Naive thymus-derived CD4-positive, alpha-beta T cell (primary cell): ENCODE data around the gene XCR1. TPM values are rescaled to one million over a fixed set of nuclear protein-coding genes. Genes with fewer than 3 reads are reported as not detected.
A peak's percentile ranks its signal among the peaks of the same experiment; 100 is the strongest.

Experiments
- ATAC-seq: fragments of 150-1000 bp; cut with Tn5 transposase; 2 replicates; pipeline ENCODE4 v1.10.0; 2021; ENCODE audit warnings: mild to moderate bottlenecking, moderate library complexity
- CTCF ChIA-PET: fragments of 350-600 bp; sonication (Branson Sonifier 250); formaldehyde crosslinking; loops from one replicate; lab custom pipeline; 2021; ENCODE audit warnings: antibody characterized with exemption; lab: Charles Lee
- POLR2A ChIA-PET: fragments of 350-600 bp; sonication (Branson Sonifier 250); formaldehyde crosslinking; loops from one replicate; lab custom pipeline; 2021; ENCODE audit warnings: antibody characterized with exemption, inconsistent platforms; lab: Charles Lee
- DNase-seq, 9 donors: peaks; one replicate each; pipeline versions ENCODE4 v3.0.0 to v3.0.0-alpha.2; 2020 to 2022; ENCODE audit warnings: mixed read lengths in 1 of 9
- H3K27ac ChIP-seq: one replicate; pipeline ENCODE4 v1.7.0; 2013; ENCODE audit warnings: mild to moderate bottlenecking, low read depth, low read length, moderate library complexity
- H3K27me3 ChIP-seq, 2 donors: one replicate each; pipeline ENCODE4 v1.7.0; 2013; ENCODE audit warnings: low read length in 2 of 2, mild to moderate bottlenecking in 2 of 2, moderate library complexity in 2 of 2; ENCODE audit not compliant: control insufficient read depth in 2 of 2, insufficient read depth in 2 of 2
- H3K36me3 ChIP-seq, 3 experiments: 1 replicate in 2 of 3; 2 replicates in 1 of 3; pipeline ENCODE4 v1.7.0; 2013; ENCODE audit warnings: low read length in 3 of 3, mild to moderate bottlenecking in 3 of 3, moderate library complexity in 1 of 3; ENCODE audit not compliant: insufficient read depth in 3 of 3, control insufficient read depth in 2 of 3
- H3K4me1 ChIP-seq, 2 donors: one replicate each; pipeline ENCODE4 v1.7.0; 2013; ENCODE audit warnings: low read length in 2 of 2, mild to moderate bottlenecking in 2 of 2, moderate library complexity in 1 of 2; ENCODE audit not compliant: control insufficient read depth in 2 of 2, insufficient read depth in 2 of 2
- H3K4me3 ChIP-seq: 2 replicates; pipeline ENCODE4 v1.7.0; 2013; ENCODE audit warnings: mild to moderate bottlenecking, low read length
- H3K9me3 ChIP-seq, 3 experiments: 1 replicate in 2 of 3; 2 replicates in 1 of 3; pipeline ENCODE4 v1.7.0; 2013; ENCODE audit warnings: low read length in 3 of 3; ENCODE audit not compliant: control insufficient read depth in 2 of 3
- H3K27ac Mint-ChIP-seq, 9 donors: one replicate each; pipeline ENCODE4 v1.8.0; 2020 to 2022; ENCODE audit warnings: mixed read lengths in 9 of 9, mild to moderate bottlenecking in 8 of 9, moderate library complexity in 5 of 9, inconsistent platforms in 2 of 9
- H3K27me3 Mint-ChIP-seq, 5 donors: one replicate each; pipeline ENCODE4 v1.8.0; 2021 to 2022; ENCODE audit warnings: mixed read lengths in 5 of 5, mild to moderate bottlenecking in 1 of 5
- H3K36me3 Mint-ChIP-seq, 5 donors: one replicate each; pipeline ENCODE4 v1.8.0; 2020 to 2022; ENCODE audit warnings: mixed read lengths in 5 of 5, mild to moderate bottlenecking in 3 of 5, inconsistent platforms in 1 of 5
- H3K4me1 Mint-ChIP-seq, 7 donors: one replicate each; pipeline ENCODE4 v1.8.0; 2020 to 2022; ENCODE audit warnings: mixed read lengths in 7 of 7, mild to moderate bottlenecking in 3 of 7, inconsistent platforms in 1 of 7
- H3K4me3 Mint-ChIP-seq, 10 donors: one replicate each; pipeline ENCODE4 v1.8.0; 2020 to 2022; ENCODE audit warnings: mild to moderate bottlenecking in 10 of 10, mixed read lengths in 10 of 10, moderate library complexity in 6 of 10, inconsistent platforms in 2 of 10
- H3K9me3 Mint-ChIP-seq, 11 donors: one replicate each; pipeline ENCODE4 v1.8.0; 2020 to 2022; ENCODE audit warnings: mixed read lengths in 11 of 11, mild to moderate bottlenecking in 4 of 11, inconsistent platforms in 1 of 11, moderate library complexity in 1 of 11
- intact Hi-C, 2 donors: fragments of 100-400 bp; cut with micrococcal nuclease; formaldehyde crosslinking; loops; one replicate each; pipeline ENCODE4 v1.15.1; 2023
- polyA plus RNA-seq, 2 donors: library from polyadenylated mRNA; unstranded; fragments of 300-500 nt; fragmentation: Illumina TruSeq; gene quantifications; one replicate each; pipeline ENCODE4 v1.2.3, GENCODE V29; 2021
- total RNA-seq, 6 experiments: library from RNA in 5 of 6; stranded (reverse) in 5 of 6; gene quantifications; 1 replicate in 5 of 6; 2 replicates in 1 of 6; pipeline ENCODE4 v1.2.3 and lab custom pipeline; 2021 to 2026

XCR1 gene
- total and polyA plus RNA-seq, 7 experiments from 2014 or later: 0.05 to 0.88 TPM; not detected in 5

GRCh38 chr3:46027736-46028397 is 584 bp upstream of the XCR1 start:
- no peaks in the 10 kb centered on the region for H3K36me3 ChIP-seq
- no peak overlapping the region for H3K27ac Mint-ChIP-seq
- no peak overlapping the region for H3K4me3 ChIP-seq
- H3K4me3 Mint-ChIP-seq: no peak overlapping the region
- peaks cover 0 to 10% (median 0%) of the 10 kb centered on the region in 5 donors for H3K27me3 Mint-ChIP-seq
- H3K27me3 ChIP-seq: no peaks in the 10 kb centered on the region
- H3K36me3 Mint-ChIP-seq: peaks cover 0 to 9% (median 4%) of the 10 kb centered on the region in 5 donors
- H3K9me3 Mint-ChIP-seq: peaks cover 0 to 29% (median 9%) of the 10 kb centered on the region in 11 donors
- H3K4me1 ChIP-seq: no peaks in the 10 kb centered on the region
- no peak overlapping the region for H3K27ac ChIP-seq
- ChIA-PET POLR2A (interaction anchor here (0.6 to 2.1 kb wide), 2 partner anchors 11 to 32 kb away, joined by 4 to 6 read pairs; partner anchors contain the start of gene FYCO1), CTCF (interaction anchor here (0.7 to 1.4 kb wide), 3 partner anchors 10 to 89 kb away, joined by 3 to 4 read pairs (median 3); no protein-coding TSS in a partner anchor)
- peaks cover 0 to 5% (median 0%) of the 10 kb centered on the region in 7 donors for H3K4me1 Mint-ChIP-seq
- ATAC-seq (no peak), DNase-seq (no peak)
- peaks cover 0 to 6% (median 0%) of the 10 kb centered on the region in 3 experiments for H3K9me3 ChIP-seq
- intact Hi-C loops: loop anchor here in 1 of 2 donors (5.0 kb wide), 1 partner anchor 39 kb away; no protein-coding TSS in a partner anchor

DNA sequence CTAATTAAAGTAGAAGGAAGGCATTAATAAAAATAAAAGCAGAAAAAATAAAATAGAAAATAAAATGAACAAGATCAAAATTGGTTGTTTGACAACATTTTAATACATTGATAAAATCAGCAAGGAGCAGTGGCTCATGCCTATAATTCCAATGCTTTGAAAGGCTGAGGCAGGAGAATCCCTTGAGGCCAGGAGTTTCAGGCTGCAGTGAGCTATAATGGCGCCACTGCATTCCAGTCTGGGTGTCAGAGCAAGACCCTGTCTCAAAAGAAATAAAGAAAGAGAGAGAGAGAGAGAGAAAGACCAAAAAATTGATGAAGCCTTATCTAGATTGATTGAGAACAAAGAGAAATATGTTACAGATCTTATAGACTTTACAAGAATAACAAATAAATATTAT is 2.1 kb downstream of the XCR1 start:
- peaks cover 0 to 6% (median 0%) of the 10 kb centered on the region in 3 experiments for H3K9me3 ChIP-seq
- ChIA-PET CTCF (interaction anchor here (0.6 to 0.7 kb wide), 2 partner anchors 63 to 69 kb away, joined by 3 read pairs; no protein-coding TSS in a partner anchor), POLR2A (no interaction called here)
- H3K4me3 ChIP-seq: no peak overlapping the region
- ATAC-seq: no peak
- H3K4me3 Mint-ChIP-seq: no peak overlapping the region
- intact Hi-C loops: loop anchor here in 1 of 2 donors (5.0 kb wide), 1 partner anchor 42 kb away; no protein-coding TSS in a partner anchor
- H3K4me1 Mint-ChIP-seq: peaks cover 0 to 7% (median 0%) of the 10 kb centered on the region in 7 donors
- H3K27ac Mint-ChIP-seq: no peak overlapping the region
- peaks cover 0 to 15% (median 0%) of the 10 kb centered on the region in 5 donors for H3K27me3 Mint-ChIP-seq
- DNase-seq: no peak
- peaks cover 0 to 12% (median 3%) of the 10 kb centered on the region in 5 donors for H3K36me3 Mint-ChIP-seq
- H3K9me3 Mint-ChIP-seq: peaks cover 0 to 28% (median 9%) of the 10 kb centered on the region in 11 donors
- H3K27me3 ChIP-seq: no peaks in the 10 kb centered on the region
- H3K36me3 ChIP-seq: no peaks in the 10 kb centered on the region
- H3K27ac ChIP-seq: no peak overlapping the region
- no peaks in the 10 kb centered on the region for H3K4me1 ChIP-seq

DNA sequence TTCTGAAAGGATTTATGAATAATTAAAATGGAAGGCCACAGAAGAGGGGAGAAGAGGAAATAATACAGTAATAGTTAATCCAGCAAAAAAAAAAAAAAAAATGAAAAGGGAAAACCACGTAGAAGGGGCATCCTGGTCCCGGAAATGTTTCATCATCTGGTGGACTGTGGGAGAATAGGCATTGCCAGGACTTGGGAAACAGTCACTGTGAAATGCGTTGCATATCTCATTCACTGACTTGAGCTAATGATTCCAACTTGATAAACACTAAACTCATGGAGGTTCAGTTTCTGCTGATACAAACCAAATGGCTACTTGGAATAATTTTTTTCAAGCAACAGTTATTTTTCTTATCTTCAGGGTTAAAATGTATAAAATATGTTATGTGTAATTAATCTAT is 3.2 kb downstream of the XCR1 start:
- Histone ChIP-seq H3K36me3 (no peaks in the 10 kb centered on the region), H3K9me3 (peaks cover 0 to 6% (median 0%) of the 10 kb centered on the region in 3 experiments), H3K4me1 (no peaks in the 10 kb centered on the region), H3K27me3 (no peaks in the 10 kb centered on the region), H3K27ac (no peak overlapping the region), H3K4me3 (no peak overlapping the region)
- peaks cover 0 to 8% (median 3%) of the 10 kb centered on the region in 7 donors for H3K4me1 Mint-ChIP-seq
- intact Hi-C loops: no loop called here
- DNase-seq (no peak), ATAC-seq (no peak)
- H3K9me3 Mint-ChIP-seq: peaks cover 0 to 20% (median 9%) of the 10 kb centered on the region in 11 donors
- H3K27ac Mint-ChIP-seq: no peak overlapping the region
- POLR2A ChIA-PET: no interaction called here
- CTCF ChIA-PET: no interaction called here
- peaks cover 0 to 12% (median 3%) of the 10 kb centered on the region in 5 donors for H3K36me3 Mint-ChIP-seq
- peaks cover 0 to 15% (median 0%) of the 10 kb centered on the region in 5 donors for H3K27me3 Mint-ChIP-seq
- no peak overlapping the region for H3K4me3 Mint-ChIP-seq

GRCh38 chr3:46022909-46023785 is 4.1 kb downstream of the XCR1 start:
- peaks cover 0 to 11% (median 7%) of the 10 kb centered on the region in 11 donors for H3K9me3 Mint-ChIP-seq
- ChIA-PET POLR2A (no interaction called here), CTCF (interaction anchor here (0.6 to 1.0 kb wide), 2 partner anchors 55 to 190 kb away, joined by 3 read pairs; no protein-coding TSS in a partner anchor)
- no peak for ATAC-seq
- H3K27me3 Mint-ChIP-seq: peaks cover 0 to 15% (median 0%) of the 10 kb centered on the region in 5 donors
- H3K4me3 ChIP-seq: no peak overlapping the region
- intact Hi-C loops: no loop called here
- H3K36me3 ChIP-seq: no peaks in the 10 kb centered on the region
- peaks cover 0 to 14% (median 0%) of the 10 kb centered on the region in 5 donors for H3K36me3 Mint-ChIP-seq
- H3K4me3 Mint-ChIP-seq: no peak overlapping the region
- no peaks in the 10 kb centered on the region for H3K27me3 ChIP-seq
- no peaks in the 10 kb centered on the region for H3K4me1 ChIP-seq
- peaks cover 0 to 5% (median 0%) of the 10 kb centered on the region in 3 experiments for H3K9me3 ChIP-seq
- no peak overlapping the region for H3K27ac ChIP-seq
- DNase-seq: no peak
- no peak overlapping the region for H3K27ac Mint-ChIP-seq
- peaks cover 0 to 11% (median 3%) of the 10 kb centered on the region in 7 donors for H3K4me1 Mint-ChIP-seq

DNA sequence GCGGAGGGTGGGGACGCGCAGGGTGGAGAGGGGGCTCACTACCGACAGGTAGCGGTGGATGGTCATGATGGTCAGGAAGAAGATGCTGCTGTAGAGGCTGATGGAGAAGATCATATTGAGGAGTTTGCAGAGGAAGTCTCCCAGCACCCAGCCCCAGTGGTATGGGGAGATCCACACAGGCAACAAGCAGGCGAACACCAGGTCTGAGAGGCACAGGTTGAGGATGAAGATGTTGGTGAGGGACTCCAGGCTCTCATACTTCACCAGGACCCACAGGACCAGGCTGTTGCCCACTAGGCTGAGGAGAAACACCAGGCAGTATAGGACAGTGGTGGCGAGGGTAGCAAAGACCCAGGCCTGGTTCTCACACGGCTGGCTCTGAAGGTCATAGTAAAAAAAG is 5.8 kb downstream of the XCR1 start:
- Mint-ChIP-seq H3K4me1 (peaks cover 0 to 16% (median 4%) of the 10 kb centered on the region in 7 donors), H3K27me3 (peaks cover 0 to 13% (median 0%) of the 10 kb centered on the region in 5 donors), H3K27ac (peak overlapping the region in 1 of 9 donors; percentile 32), H3K9me3 (peaks cover 0 to 4% (median 0%) of the 10 kb centered on the region in 11 donors), H3K4me3 (peak overlapping the region in 1 of 10 donors; percentile 29), H3K36me3 (peaks cover 0 to 7% (median 0%) of the 10 kb centered on the region in 5 donors)
- DNase-seq: no peak
- Histone ChIP-seq H3K9me3 (no peaks in the 10 kb centered on the region), H3K4me1 (no peaks in the 10 kb centered on the region), H3K4me3 (no peak overlapping the region), H3K27me3 (no peaks in the 10 kb centered on the region), H3K27ac (no peak overlapping the region), H3K36me3 (no peaks in the 10 kb centered on the region)
- ChIA-PET POLR2A (no interaction called here), CTCF (no interaction called here)
- intact Hi-C loops: no loop called here
- ATAC-seq: no peak
